AG04450 (cell line): ENCODE results near the gene ATL3. TPM values are rescaled to one million over a fixed set of nuclear protein-coding genes. Genes with fewer than 3 reads are reported as not detected.
"Not testable (repeated sequence)": the region's sequence is repeated elsewhere in the genome, so short reads cannot be mapped to it uniquely, and the experiment has no call there.

ENCODE experiments used
- CTCF ChIA-PET: fragments of 300-600, 350-600 bp; formaldehyde crosslinking; extraction: SDS; loops from one replicate; lab custom pipeline; 2022; ENCODE audit warnings: antibody characterized with exemption, inconsistent platforms; lab: Charles Lee
- POLR2A ChIA-PET: fragments of 350-600 bp; formaldehyde crosslinking; extraction: SDS; loops from one replicate; lab custom pipeline; 2021; ENCODE audit warnings: antibody characterized with exemption, inconsistent platforms; lab: Yijun Ruan, JAX
- DNase-seq: peaks from one replicate; pipeline ENCODE4 v3.0.0-alpha.2; 2011; ENCODE audit warnings: low read depth, low spot score
- H3K27ac ChIP-seq: one replicate; pipeline ENCODE4 v1.5.1; 2012; ENCODE audit warnings: low read depth, low read length, control low read depth
- H3K27me3 ChIP-seq: one replicate; pipeline ENCODE4 v1.6.0; 2012; ENCODE audit warnings: low read length; ENCODE audit not compliant: control insufficient read depth, insufficient read depth
- H3K4me3 ChIP-seq: 2 replicates; pipeline ENCODE4 v1.5.1; 2011; ENCODE audit warnings: mild to moderate bottlenecking, low read depth, low read length, control low read depth
- H3K9me3 ChIP-seq: 2 replicates; pipeline ENCODE4 v1.5.1; 2012; ENCODE audit warnings: low read length; ENCODE audit not compliant: control insufficient read depth, insufficient read depth
- CTCF ChIP-seq: IDR thresholded peaks from 2 replicates; pipeline ENCODE4 v1.5.1; 2011; ENCODE audit warnings: low read depth, low read length, control low read depth, inconsistent platforms
- polyA plus RNA-seq: library from polyadenylated mRNA; depleted of rRNA; stranded (reverse); fragments of >200 nt; gene quantifications from 2 replicates; pipeline ENCODE4 v1.2.3, GENCODE V29; 2011

ATL3 gene
- polyA plus RNA-seq, 1 experiment = 52.3 TPM

- POLR2A ChIA-PET = interaction anchor here (0.7 kb wide), 1 partner anchor 1694 kb away, joined by 4 read pairs; the partner anchor contains the start of gene FTH1
- Histone ChIP-seq H3K27ac (peak overlapping the region; percentile 11), H3K9me3 (no peaks in the 10 kb centered on the region), H3K27me3 (no peaks in the 10 kb centered on the region), H3K4me3 (no peak overlapping the region)
- CTCF ChIA-PET = interaction anchor here (0.7 to 2.0 kb wide), 3 partner anchors 21 to 77 kb away, joined by 3 to 12 read pairs (median 9); no protein-coding TSS in a partner anchor
- DNase-seq = no peak
- no peak for TF ChIP-seq CTCF
Measured at GRCh38 chr11:63660972-63661371, 10.2 kb downstream of the ATL3 start.

GRCh38 chr11:63652671-63653070 lies 18.5 kb downstream of the ATL3 start:
- no peak overlapping the region for H3K27ac ChIP-seq
- DNase-seq = no peak
- no peak for TF ChIP-seq CTCF
- H3K4me3 ChIP-seq = no peak overlapping the region
- ChIA-PET POLR2A (no interaction called here), CTCF (interaction anchor here (1.0 to 1.1 kb wide), 2 partner anchors 14 to 86 kb away, joined by 3 to 4 read pairs; no protein-coding TSS in a partner anchor)
- H3K9me3 ChIP-seq = no peaks in the 10 kb centered on the region
- H3K27me3 ChIP-seq = no peaks in the 10 kb centered on the region

- no peak for DNase-seq
- Histone ChIP-seq H3K27ac (no peak overlapping the region), H3K9me3 (no peaks in the 10 kb centered on the region), H3K4me3 (no peak overlapping the region), H3K27me3 (no peaks in the 10 kb centered on the region)
- POLR2A ChIA-PET = no interaction called here
- CTCF ChIA-PET = interaction anchor here (1.0 to 1.2 kb wide), 3 partner anchors 95 to 164 kb away, joined by 3 to 10 read pairs (median 5); no protein-coding TSS in a partner anchor
- no peak for TF ChIP-seq CTCF
Measured at GRCh38 chr11:63643205-63643604, 28.0 kb downstream of the ATL3 start.

- ChIA-PET CTCF (interaction anchor here (10.8 kb wide), 1 partner anchor 161 kb away, joined by 185 read pairs; no protein-coding TSS in a partner anchor), POLR2A (no interaction called here)
- H3K27ac ChIP-seq = no peak overlapping the region
- no peak for TF ChIP-seq CTCF
- DNase-seq = no peak
- H3K27me3 ChIP-seq = no peaks in the 10 kb centered on the region
- H3K9me3 ChIP-seq = no peaks in the 10 kb centered on the region
- no peak overlapping the region for H3K4me3 ChIP-seq
Measured at GRCh38 chr11:63641727-63642126, 29.4 kb downstream of the ATL3 start.

- Histone ChIP-seq H3K9me3 (no peaks in the 10 kb centered on the region), H3K4me3 (no peak overlapping the region), H3K27me3 (no peaks in the 10 kb centered on the region), H3K27ac (no peak overlapping the region)
- POLR2A ChIA-PET = no interaction called here
- peak; percentile 30 for TF ChIP-seq CTCF
- CTCF ChIA-PET = interaction anchor here (0.7 to 10.8 kb wide), 21 partner anchors 9 to 159 kb away, joined by 3 to 185 read pairs (median 5); no protein-coding TSS in a partner anchor
- no peak for DNase-seq
Measured at GRCh38 chr11:63639199-63639832, 31.9 kb downstream of the ATL3 start.

- H3K27me3 ChIP-seq, H3K4me3 ChIP-seq, H3K27ac ChIP-seq, DNase-seq, POLR2A ChIA-PET, H3K9me3 ChIP-seq: not testable (repeated sequence)
- CTCF ChIA-PET = interaction anchor here (0.8 to 10.8 kb wide), 18 partner anchors 9 to 158 kb away, joined by 3 to 185 read pairs (median 4); no protein-coding TSS in a partner anchor
Measured at GRCh38 chr11:63638436-63638835, 32.7 kb downstream of the ATL3 start.
